Prostate gland (tissue), 2 donors: ENCODE results near the gene AKR1D1.

Experiments used
- CTCF ChIP-seq, 4 experiments: fragments of 200-600 bp in 2 of 4; fragments of 450-650 bp in 2 of 4; sonication (generic) in 2 of 4; IDR thresholded peaks; 1 replicate in 3 of 4; 2 replicates in 1 of 4; pipeline ENCODE4 v1.5.1; 2016 to 2019; ENCODE audit warnings: antibody characterized with exemption in 4 of 4, mild to moderate bottlenecking in 2 of 4, moderate library complexity in 2 of 4
- POLR2A ChIP-seq: fragments of 450-650 bp; IDR thresholded peaks from one replicate; pipeline ENCODE4 v1.6.1; 2016; ENCODE audit warnings: antibody characterized with exemption, mild to moderate bottlenecking
- POLR2AphosphoS5 ChIP-seq: sonication (generic); formaldehyde crosslinking; IDR thresholded peaks from one replicate; pipeline ENCODE4 v1.6.1; 2017; ENCODE audit warnings: antibody characterized with exemption

GRCh38 chr7:138167222-138167621 lies 91.0 kb downstream of the AKR1D1 start:
- no peak for TF ChIP-seq CTCF (IDR thresholded peaks at IDR 0.05)
- TF ChIP-seq POLR2A = no peak
- no peak for TF ChIP-seq POLR2AphosphoS5
